G401 (cell line): ENCODE results near the gene GRIK4. TPM values are rescaled to one million over a fixed set of nuclear protein-coding genes. Genes with fewer than 3 reads are reported as not detected.

Source experiments
- DNase-seq: peaks from one replicate; pipeline ENCODE4 v3.0.0-alpha.2; 2015; ENCODE audit warnings: low spot score
- in situ Hi-C: cut with HindIII; loops from 2 replicates; pipeline ENCODE4 v1.10.0; 2016; ENCODE audit warnings: low sequenced_read_pairs, mixed read lengths
- total RNA-seq: library from RNA; depleted of rRNA; stranded (reverse); fragments of >200 nt; shearing (Covaris generic); gene quantifications from 2 replicates; pipeline ENCODE4 v1.2.3, GENCODE V29; 2014

GRIK4 gene
- total RNA-seq, 1 experiment from 2014 or later, result 0.51 TPM

- in situ Hi-C loops, result no loop called here
- no peak for DNase-seq
These were observed 453.3 kb downstream of the GRIK4 start for GRCh38 chr11:120964857-120965256.

GRCh38 chr11:120966840-120967239, 455.3 kb downstream of the GRIK4 start:
- DNase-seq, result no peak
- in situ Hi-C loops, result no loop called here

GRCh38 chr11:120969993-120970392, 458.4 kb downstream of the GRIK4 start:
- DNase-seq, result no peak
- in situ Hi-C loops, result no loop called here

GRCh38 chr11:120971825-120972224, 460.3 kb downstream of the GRIK4 start:
- in situ Hi-C loops, result no loop called here

DNA sequence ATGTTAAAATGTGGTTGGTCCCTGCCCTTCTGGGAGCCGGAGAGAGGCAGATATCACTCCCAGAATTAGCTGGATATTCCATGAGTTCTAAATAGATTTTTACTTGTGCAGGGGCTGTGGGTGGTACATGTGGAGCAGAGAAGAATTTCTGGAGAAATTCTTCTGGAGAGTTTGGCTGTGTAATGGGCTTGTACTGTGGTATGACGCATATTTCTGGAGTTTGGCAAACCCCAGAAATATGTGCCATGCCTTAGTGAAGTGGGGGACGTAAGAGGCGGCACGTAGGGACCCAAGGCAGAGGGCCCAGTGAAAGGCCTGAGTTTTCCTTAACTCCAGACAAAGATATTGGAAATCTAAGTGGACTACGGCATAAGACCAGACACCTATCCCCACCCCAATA, 461.1 kb downstream of the GRIK4 start:
- DNase-seq, result no peak
- in situ Hi-C loops, result no loop called here

More at GRCh38 chr11:120971825-120972224, 460.3 kb downstream of the GRIK4 start:
- no peak for DNase-seq

DNA sequence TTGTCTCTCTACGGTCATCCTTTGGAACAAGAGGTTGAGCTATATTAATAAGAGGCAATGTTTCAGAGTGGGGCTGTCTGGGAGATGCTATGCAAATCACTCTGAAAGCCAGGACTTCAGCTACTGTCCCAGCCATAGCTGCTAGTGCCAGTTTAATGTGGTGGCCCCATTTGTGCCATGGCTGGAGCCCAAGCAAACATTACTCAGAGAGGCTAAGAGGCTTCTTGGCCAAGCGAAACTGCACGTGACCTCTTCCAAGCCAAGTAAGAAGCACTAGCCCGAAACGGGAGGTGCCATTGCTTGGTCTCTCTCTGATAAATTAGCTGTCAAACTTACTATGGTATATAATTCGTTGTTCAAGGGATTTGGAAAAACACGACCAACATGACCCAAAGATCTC, 462.0 kb downstream of the GRIK4 start:
- in situ Hi-C loops, result no loop called here

DNA sequence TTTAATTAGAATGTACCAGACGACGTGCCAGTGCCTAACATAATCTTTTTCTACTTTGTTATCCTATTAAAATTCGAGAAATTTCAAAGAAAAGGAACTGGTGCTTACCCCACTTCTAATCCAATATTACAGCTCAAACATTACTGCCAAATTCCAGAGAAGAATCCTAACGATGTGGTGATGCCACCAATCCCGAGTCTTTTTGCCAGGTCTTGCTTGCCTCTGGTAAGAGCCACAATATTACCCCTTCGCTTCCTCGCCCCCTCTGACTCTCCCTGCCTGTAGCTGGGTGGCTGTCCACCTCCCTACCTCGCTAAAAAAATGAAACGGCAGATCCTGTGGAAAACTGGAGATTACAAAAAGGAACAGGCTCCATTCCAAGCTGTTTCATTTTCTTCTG, 462.9 kb downstream of the GRIK4 start:
- no peak for DNase-seq
- in situ Hi-C loops, result no loop called here

More for the DNA sequence above, 462.0 kb downstream of the GRIK4 start:
- DNase-seq, result no peak

DNA sequence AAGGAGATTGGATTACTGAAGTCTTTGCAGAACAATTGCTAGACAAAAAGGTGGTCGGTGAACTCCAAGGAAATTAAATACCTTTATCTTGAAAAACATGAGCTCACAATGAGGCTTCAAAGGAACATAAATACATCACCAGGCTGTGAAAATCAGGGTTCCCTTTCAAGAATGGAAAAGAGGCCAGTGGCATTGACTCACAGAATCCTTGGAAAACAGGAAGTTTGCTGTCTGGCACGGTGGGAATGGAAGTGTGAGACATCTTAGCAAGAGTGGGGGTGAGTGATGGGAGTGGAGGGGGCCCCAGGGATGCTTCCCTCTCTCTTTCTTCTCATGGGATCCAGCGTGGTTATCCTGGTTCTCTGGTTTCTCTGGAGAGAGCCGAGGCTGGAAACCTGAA, 463.4 kb downstream of the GRIK4 start:
- in situ Hi-C loops, result no loop called here
- DNase-seq, result no peak

GRCh38 chr11:120977266-120978137, 466.0 kb downstream of the GRIK4 start:
- in situ Hi-C loops, result no loop called here
- DNase-seq, result no peak

DNA sequence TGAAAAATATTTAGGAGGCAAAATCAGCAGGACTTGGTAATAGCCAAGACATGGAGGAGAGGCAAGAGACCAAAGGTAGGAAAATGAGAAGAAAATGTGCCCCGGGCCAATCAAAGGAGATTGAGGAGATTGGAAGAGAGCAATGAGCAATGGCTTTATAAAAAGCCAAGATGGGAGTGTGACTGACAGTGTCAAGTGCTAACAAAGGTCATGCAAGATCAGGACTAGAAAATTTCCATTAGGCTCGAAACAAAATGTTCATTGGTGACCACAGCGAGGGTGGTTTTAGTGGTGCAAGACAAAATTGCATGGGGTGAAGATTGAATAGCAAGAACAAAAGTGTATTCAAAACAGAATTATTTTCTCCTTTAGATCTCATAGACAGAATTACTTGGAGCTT, 467.2 kb downstream of the GRIK4 start:
- in situ Hi-C loops, result no loop called here
- no peak for DNase-seq

DNA sequence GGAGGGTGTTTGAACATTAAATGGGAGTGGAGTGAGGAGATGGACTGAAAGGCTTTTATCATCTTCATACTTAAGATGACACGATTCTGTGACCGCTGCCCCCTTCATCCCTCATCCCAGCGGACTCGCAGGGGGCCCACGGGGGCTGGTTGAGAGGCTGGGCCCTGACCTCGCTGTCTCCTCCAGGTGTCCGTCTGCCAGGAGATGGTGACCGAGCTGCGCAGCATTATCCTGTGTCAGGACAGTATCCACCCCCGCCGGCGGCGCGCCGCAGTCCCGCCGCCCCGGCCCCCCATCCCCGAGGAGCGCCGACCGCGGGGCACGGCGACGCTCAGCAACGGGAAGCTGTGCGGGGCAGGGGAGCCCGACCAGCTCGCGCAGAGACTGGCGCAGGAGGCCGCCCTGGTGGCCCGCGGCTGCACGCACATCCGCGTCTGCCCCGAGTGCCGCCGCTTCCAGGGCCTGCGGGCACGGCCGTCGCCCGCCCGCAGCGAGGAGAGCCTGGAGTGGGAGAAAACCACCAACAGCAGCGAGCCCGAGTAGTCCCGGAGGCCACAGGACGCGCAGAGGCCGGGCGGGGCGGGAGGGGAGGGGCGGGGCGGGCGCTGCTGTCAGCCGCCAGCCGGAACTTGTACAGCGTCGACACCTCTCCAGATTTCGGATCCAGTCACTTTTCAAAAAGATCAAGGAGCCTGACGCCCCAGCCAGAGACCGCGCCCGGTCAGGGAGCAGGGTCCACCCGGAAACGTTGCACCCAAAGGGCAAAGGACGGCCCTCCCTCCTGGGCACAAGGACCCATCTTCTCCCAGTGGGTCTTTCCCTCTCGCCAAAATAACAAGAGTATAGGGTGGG, 474.4 kb downstream of the GRIK4 start:
- in situ Hi-C loops, result no loop called here
- no peak for DNase-seq

- in situ Hi-C loops, result no loop called here
These were observed 477.1 kb downstream of the GRIK4 start for GRCh38 chr11:120988603-120989002.

GRCh38 chr11:120991830-120992686, 480.5 kb downstream of the GRIK4 start:
- no peak for DNase-seq
- in situ Hi-C loops, result no loop called here

More at GRCh38 chr11:120988603-120989002, 477.1 kb downstream of the GRIK4 start:
- no peak for DNase-seq

DNA sequence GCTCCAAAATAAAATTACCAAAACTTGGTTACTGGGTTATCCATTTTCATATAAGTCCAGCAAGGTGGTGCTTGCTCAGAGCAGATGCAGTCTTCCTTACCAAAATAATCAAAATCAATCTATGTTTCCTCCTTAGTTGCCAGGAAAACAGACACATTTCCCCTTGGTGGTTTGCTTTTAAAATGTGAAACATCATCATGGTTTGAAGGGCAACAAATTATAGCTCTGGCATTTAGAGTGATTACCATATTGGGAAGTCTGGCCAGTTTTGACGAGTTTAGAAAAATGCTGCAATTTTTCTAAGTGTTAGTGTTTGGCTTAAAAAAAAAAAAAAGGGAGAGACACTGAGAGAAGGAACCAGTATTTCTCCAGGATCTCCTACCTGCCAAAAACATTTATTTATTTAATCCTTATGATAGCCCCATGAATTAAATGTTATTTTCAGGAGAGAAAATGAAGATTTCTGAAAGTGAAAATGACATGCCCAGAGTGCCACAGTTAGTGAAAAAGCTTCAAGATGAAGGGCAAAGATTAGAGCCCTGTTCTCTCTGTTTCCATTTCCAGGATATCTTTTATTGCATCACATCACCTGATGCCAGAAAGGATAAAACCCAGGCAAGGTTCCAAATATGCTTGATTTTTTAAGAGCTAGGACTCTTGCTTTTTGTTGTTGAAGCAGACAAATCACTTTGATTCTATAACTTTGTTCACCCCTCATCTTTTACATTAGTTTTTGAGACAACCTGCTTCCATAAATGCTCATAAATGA, 482.7 kb downstream of the GRIK4 start:
- no peak for DNase-seq
- in situ Hi-C loops, result no loop called here

- in situ Hi-C loops, result no loop called here
- no peak for DNase-seq
These were observed 483.6 kb downstream of the GRIK4 start for GRCh38 chr11:120995184-120995583.

GRCh38 chr11:120996973-120997372, 485.4 kb downstream of the GRIK4 start:
- in situ Hi-C loops, result no loop called here
- no peak for DNase-seq

DNA sequence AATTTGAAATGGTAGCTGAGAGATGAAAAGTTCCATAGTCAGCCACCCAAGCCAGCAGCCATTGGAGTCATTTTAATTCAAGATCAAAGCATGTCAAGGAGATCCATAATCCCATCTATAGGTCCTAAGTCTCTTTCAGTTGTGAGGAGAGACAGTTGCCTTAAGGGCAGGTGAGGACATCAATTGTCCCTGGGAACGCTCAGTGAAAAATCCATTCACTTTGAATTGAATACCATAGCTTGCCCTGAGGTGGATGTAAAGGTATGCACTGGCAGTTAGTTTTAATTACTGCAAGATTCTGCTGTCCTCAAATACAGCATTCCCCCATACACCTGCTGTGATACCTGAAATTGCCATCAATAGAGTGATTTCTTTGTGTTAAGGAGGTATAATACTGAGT, 487.0 kb downstream of the GRIK4 start:
- DNase-seq, result no peak
- in situ Hi-C loops, result no loop called here

- in situ Hi-C loops, result no loop called here
- no peak for DNase-seq
These were observed 492.8 kb downstream of the GRIK4 start for GRCh38 chr11:121004206-121004840.
